Erythroblast (primary cell): Measurements from ENCODE around the gene DSN1.

Experiments
- DNase-seq, 2 experiments: peaks; one replicate each; lab custom pipeline; 2025; lab: John Stamatoyannopoulos, UW
- GATA1 ChIP-seq: IDR thresholded peaks from 2 replicates; pipeline ENCODE4 v1.6.1; 2011; ENCODE audit warnings: low read depth, mild to moderate bottlenecking, control low read depth, low read length, moderate library complexity
- POLR2A ChIP-seq: IDR thresholded peaks from 2 replicates; pipeline ENCODE4 v1.6.1; 2011; ENCODE audit warnings: mild to moderate bottlenecking, low read length

Gene DSN1

GRCh38 chr20:36784900-36785299 is 11.3 kb upstream of the DSN1 start:
- TF ChIP-seq POLR2A (no peak), GATA1 (no peak)
- DNase-seq: no peak

GRCh38 chr20:36784116-36784515 is 10.6 kb upstream of the DSN1 start:
- TF ChIP-seq GATA1 (no peak), POLR2A (no peak)
- no peak for DNase-seq

GRCh38 chr20:36779656-36780025 is 6.1 kb upstream of the DSN1 start:
- no peak for DNase-seq
- no peak for TF ChIP-seq POLR2A
- TF ChIP-seq GATA1: no peak

GRCh38 chr20:36778831-36779655 is 5.5 kb upstream of the DSN1 start:
- DNase-seq: no peak
- TF ChIP-seq GATA1 (no peak), POLR2A (no peak)

GRCh38 chr20:36777576-36777975 is 4.0 kb upstream of the DSN1 start:
- DNase-seq: no peak
- TF ChIP-seq POLR2A: no peak
- TF ChIP-seq GATA1: no peak

GRCh38 chr20:36777167-36777566 is 3.6 kb upstream of the DSN1 start:
- no peak for TF ChIP-seq GATA1
- no peak for TF ChIP-seq POLR2A
- DNase-seq: no peak

GRCh38 chr20:36775826-36776225 is 2.3 kb upstream of the DSN1 start:
- no peak for TF ChIP-seq GATA1
- TF ChIP-seq POLR2A: no peak
- DNase-seq: no peak

GRCh38 chr20:36775196-36775595 is 1.6 kb upstream of the DSN1 start:
- no peak for DNase-seq
- no peak for TF ChIP-seq GATA1
- TF ChIP-seq POLR2A: no peak

- peak; percentile 66 to 74 for DNase-seq
- TF ChIP-seq GATA1 (no peak), POLR2A (no peak)
These were observed 411 bp downstream of the DSN1 start for GRCh38 chr20:36773107-36773596.

- no peak for TF ChIP-seq GATA1
- peak in 1 of 2 experiments; percentile 40 for DNase-seq
These were observed 2.9 kb downstream of the DSN1 start for GRCh38 chr20:36770680-36771079.

- TF ChIP-seq GATA1 (no peak), POLR2A (no peak)
- DNase-seq: no peak
These were observed 4.7 kb downstream of the DSN1 start for GRCh38 chr20:36768768-36769430.

- DNase-seq: no peak
- TF ChIP-seq GATA1 (no peak), POLR2A (no peak)
These were observed 12.4 kb downstream of the DSN1 start for GRCh38 chr20:36761125-36761524.

GRCh38 chr20:36760647-36761046 is 12.9 kb downstream of the DSN1 start:
- TF ChIP-seq GATA1 (no peak), POLR2A (no peak)
- DNase-seq: no peak

GRCh38 chr20:36758276-36758675 is 15.3 kb downstream of the DSN1 start:
- no peak for TF ChIP-seq GATA1
- no peak for TF ChIP-seq POLR2A
- no peak for DNase-seq

- TF ChIP-seq GATA1 (no peak), POLR2A (no peak)
- DNase-seq: no peak
These were observed 17.1 kb downstream of the DSN1 start for GRCh38 chr20:36756496-36756895.
